HG03159 (cell line): ENCODE data around the gene PADI1.

ENCODE experiments used
- ATAC-seq: cut with Tn5 transposase; IDR thresholded peaks from one replicate; pipeline ENCODE4 v1.9.1; 2021; ENCODE audit warnings: mild to moderate bottlenecking, moderate library complexity; ENCODE audit not compliant: unreplicated experiment

Gene PADI1, protein sequence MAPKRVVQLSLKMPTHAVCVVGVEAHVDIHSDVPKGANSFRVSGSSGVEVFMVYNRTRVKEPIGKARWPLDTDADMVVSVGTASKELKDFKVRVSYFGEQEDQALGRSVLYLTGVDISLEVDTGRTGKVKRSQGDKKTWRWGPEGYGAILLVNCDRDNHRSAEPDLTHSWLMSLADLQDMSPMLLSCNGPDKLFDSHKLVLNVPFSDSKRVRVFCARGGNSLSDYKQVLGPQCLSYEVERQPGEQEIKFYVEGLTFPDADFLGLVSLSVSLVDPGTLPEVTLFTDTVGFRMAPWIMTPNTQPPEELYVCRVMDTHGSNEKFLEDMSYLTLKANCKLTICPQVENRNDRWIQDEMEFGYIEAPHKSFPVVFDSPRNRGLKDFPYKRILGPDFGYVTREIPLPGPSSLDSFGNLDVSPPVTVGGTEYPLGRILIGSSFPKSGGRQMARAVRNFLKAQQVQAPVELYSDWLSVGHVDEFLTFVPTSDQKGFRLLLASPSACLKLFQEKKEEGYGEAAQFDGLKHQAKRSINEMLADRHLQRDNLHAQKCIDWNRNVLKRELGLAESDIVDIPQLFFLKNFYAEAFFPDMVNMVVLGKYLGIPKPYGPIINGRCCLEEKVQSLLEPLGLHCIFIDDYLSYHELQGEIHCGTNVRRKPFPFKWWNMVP

DNA sequence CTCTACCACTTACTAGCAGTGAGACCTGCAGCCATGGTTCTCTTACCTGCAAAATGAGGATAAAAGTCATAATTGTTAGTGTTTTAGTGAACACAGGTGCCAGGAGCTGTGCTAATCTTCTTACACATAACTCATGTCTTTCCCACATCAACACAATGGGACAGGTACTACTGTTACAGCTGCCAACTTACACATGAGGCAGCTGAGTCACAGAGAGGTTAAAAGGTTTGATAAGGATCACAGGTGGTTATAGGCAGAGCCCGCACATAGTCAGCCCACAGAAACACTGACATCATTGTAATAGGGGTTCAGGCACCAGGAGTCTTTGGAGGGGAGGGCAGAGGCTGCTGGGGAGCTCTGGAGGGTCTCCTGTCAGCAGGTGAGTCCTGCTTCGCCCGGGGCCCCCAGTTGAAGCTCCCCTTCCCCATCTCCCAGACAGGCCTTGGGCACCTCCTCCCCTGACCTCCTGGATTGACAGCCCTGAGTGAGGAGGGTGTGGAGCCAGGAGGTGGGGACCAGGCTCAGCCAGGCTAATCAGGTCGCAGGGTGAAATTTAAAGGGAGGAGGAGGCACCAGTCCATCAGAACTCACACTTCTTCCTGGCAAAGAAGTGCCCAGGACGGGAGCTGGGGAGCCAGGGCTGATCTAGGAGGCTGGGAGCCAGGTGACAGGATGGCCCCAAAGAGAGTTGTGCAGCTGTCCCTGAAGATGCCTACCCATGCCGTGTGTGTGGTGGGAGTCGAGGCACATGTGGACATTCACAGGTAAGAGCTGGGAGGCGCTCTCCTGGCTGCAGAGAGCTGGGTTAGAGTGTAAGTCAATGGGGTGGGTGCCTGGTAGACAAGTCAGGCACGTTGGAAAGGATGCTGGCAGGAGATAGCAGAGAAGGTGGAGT is at the start of gene PADI1:
Gene PADI1 (plus strand): TSS at position 583 of the 895 bp plus-strand sequence. CDS start 90 bp downstream, at position 673.
- ATAC-seq = no peak

DNA sequence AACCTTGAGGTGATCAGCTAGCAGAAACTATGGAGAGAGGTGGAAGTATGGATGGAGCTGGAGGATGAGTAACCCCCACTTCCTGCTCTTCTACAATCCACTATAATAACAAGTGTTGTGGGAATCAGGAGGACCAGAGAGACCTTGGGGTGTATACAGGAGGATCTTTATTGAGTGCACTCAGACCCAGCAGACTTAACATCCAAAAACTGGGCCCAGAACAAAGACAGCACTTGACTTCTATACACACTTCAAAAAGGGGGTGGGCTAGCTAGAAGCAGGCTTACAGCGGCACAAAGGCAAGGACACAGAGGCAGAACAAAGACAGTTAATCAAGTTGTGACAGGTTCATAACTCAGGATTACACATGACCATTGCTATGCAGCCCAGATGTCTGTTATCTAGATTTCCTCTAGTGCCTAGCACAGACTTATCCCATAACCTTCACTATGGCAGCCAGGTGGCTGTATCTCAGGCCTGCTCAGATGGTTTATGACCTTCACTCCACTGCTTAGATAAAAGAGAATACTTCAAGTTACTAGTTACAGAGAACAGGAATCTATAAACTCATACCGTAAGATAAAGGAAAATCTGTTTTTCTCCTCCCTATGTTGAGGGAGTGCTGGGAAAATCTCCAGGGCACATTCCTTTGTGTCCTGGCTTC is 49.5 kb upstream of the PADI1 start:
- no peak for ATAC-seq

DNA sequence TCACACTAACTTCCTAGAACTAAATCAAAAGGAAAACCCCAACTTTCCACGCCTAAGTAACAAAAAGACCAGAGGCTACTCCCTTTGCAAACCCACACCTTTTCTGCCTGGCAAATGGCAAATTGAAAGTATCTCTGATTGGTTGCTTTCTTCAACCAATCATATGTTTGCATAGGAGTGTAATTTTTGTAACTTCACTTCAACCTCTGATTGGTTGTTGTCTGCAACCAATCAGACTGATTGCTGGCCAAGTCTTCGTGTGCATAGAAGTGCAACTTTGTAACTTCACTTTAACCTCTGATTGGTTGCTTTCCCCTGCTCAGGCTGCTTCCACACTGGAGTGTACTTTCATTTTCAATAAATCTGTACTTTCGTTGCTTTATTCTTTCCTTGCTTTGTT is 48.8 kb upstream of the PADI1 start:
- ATAC-seq = no peak

DNA sequence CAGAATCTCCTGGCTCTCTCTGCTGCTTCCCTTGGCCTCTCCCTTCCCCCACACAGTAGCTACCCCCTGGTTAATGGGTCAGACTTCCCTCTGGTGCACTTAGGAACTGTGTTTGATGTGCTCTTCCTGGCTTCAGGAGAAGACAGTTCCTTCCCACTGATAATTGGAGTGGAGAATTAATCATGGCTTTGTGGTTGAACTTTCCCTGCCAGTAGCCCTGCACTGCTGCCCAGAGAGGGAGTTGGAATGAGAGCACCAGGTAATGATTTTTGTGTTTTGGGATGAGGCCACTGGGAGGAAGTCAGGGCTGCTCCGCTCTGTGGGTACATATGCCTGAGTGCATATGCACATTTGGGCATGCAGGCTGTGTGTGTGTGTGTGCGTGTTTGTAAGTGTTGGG is 46.0 kb upstream of the PADI1 start:
- ATAC-seq = no peak

DNA sequence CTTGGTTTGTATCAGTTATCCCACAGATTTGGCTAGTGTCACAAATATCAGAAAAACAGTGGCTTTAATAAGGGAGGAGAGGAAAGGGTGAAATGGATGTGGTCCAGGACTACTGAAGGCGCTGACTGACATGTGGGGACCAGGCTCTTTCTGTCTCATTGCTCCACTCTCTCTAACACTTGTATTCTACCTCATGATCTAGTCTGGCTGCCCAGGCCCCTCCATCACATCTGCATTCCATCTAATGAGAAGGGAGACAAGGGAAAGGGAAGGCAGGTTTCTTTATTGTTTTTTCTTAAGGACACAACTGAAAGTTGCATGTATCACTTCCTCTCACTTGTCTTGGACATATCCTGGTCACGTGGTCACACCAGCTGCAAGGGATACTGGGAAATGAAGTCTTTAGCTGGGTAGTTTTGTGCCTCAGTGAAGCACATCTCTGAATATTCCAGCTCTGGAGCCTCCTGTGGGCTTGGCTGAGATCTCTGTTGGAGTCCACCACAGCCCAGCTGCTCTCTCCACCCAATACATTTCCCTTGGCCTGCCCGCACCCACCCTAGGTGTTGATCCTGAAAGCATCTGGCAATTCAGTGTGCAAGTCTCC is 43.7 kb upstream of the PADI1 start:
- no peak for ATAC-seq

DNA sequence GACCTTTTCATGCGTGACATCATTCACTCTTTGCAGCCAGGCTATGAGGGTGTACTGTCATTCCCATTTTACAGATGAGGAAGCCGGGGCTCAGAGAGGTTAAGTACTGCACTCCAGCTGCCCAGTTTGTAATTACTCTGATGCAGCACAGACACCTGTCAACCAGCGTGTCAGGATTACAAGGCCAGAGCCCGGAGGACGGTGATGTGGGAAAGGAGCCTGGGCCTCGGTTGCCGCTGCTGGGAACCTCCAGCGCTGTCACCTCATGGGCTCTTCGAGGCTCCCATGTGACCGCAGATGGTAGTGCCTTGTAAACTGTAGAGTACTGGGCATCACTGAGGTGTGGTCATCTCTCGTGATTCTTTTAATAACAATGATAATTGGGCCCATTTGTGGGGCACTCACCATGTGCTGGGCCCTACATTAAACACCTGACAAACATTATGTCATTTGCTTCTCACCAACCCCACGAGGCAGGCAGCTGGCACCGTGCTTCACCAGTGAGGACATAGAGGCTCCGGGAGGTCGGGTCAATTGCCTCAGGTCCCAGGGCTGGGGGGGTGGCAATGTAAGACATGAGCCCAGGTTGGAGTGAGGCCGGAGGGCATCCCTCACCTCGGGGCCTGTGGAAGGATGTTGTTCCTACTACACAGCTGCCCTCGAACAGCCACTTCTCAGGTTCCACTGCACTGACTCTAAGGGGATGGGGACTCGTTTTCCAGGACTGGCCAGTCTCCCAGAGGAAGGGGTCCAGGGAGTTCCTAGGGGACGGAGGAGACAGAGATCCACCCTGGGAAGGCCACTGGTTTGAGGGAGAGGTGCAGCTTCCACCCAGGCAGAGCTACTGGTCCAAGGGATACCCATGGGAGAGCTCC is 42.8 kb upstream of the PADI1 start:
- ATAC-seq = no peak

DNA sequence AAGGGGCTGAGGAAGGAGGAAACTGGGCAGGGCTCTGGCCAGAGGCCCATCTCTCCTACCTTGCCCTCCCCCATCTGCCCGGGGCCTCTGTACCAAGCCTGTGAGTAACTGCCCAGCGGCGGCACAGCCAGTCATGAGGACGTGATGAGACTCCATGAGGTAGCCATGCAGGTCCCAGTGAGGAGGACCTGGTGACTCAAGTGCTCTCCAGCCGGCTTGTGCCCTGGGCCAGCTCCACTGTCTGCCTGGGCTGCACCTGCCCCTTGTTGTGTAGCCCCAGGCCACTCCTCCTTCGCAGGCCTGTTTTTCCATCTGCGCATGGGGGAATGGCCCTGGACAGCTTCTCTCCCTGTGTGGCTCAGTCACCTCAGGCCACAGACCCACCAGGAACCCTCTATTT is 42.0 kb upstream of the PADI1 start:
- ATAC-seq = no peak

DNA sequence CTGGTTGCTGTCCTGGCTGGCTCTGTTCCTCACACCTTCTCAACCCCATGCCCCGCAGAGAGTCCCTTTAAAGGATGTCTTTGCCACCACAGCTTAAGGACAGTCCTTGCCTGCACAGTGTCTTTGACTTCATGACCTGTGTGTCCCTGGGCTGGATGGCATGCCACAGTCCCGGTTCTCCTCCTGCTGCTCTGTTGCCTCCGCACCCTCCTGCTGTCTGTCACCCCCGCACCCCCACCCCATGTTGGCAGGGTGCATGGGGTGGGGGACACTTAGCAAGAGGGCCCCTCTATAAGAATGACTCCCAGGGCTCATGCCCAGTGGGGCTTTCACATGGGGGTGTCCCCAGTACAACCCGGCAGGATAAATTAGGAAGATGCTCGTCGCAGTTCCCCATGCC is 41.6 kb upstream of the PADI1 start:
- ATAC-seq = no peak

DNA sequence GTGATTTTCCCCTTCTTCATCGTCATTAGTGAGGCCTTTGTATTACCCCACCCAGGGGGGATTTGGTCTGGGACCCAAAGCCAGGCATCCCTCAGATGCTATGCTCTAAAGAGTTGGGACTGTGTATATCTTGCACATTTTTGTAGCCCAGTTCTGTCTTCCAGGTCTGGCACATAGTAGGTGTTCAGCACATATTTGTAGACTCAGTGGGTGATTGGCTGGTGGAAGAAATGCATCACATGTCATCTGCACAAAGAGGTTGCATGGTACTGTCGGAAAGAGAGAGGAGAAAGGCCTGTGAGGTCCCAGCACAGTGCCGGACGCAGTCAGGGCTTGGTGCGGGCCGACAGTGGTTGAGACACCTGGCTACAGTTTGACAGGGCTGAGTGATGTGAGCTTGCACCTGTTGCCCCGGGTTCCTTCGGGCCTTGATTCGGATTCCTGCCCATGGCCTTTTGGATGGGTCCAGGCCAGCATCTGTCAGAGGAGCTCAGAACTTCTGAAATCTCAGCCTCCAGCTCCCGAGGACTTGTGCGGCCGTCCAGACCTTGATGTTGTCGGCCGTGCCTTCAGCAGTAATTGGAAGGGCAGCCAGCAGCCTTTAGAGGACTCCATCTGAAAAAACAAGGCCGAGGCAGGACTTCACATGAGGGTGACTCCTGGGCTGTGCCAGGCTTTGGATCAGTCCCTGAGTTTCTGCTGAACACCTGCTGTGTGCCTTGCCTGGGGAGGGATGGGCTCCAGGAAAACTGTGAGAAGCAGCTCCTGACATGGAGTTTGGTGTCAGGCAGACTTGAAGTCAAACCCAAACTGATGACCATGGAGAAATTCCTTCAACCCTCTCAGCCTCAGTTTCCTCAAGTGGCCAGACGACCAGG is 40.9 kb upstream of the PADI1 start:
- ATAC-seq = no peak

DNA sequence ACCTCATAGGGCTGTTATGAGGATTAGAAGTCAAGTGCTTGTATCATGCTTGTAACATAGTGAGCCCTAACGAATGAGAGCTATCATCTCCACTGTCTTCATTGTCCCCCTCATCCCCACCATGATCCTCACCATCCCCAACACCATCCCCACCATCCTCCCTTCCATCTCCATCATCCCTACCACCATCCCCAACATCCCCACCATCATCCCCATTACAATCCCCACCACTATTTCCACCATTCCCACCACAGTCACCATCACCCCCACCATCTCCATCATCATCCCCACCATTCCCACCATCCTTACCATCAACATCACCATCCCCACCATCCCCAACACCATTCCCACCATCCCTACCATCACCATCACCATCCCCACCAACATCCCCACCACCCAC is 39.1 kb upstream of the PADI1 start:
- ATAC-seq = no peak

DNA sequence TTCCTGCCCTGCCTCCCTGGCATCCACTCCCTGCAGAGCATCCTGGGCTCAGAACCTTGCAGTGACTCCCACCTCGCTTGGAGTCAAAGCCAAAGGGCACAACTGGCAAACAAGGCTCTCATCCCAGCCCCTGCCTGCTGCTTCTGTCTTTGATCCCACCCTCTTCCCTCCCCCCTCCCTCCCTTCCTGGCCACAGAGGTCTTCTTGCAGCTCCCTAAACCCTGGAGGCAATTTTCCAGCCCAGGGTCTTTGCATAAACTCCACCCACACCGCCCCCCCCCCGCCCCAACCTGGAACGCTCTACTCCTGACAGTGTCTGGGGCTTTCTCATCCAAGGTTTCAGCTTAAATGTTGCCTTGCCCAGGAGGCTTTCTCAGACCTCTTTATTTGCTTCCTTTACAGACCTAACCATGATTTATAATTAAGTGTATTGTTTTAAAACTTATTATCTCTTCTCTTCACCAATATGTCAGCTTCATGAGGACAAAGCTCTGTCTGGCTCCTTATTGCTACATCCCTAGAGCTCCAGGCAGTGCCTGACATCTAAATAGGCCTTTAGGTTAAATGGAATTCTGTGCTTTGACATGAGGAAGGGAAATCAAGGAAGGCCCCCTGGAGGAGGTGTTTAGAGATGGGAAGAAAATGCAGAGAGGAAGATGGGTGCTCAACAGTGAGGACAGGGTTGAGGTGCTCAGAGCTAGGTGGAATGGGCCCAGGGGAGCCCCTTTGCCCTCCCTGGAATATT is 37.7 kb upstream of the PADI1 start:
- no peak for ATAC-seq

DNA sequence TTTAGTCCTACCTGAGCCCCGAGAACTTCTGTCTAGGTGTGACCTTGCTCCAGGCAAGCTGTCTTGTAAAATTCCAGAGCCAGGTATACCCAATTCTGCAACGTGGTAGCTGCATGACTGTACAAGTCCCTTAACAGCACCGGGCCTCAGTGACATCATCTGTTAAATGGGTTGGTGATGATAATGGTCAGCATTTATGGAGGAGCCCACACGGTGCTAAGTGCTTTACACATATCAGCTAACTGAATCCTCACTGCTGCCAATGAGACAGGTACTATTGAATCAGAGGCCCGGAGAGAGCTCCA is 37.2 kb upstream of the PADI1 start:
- ATAC-seq = no peak

DNA sequence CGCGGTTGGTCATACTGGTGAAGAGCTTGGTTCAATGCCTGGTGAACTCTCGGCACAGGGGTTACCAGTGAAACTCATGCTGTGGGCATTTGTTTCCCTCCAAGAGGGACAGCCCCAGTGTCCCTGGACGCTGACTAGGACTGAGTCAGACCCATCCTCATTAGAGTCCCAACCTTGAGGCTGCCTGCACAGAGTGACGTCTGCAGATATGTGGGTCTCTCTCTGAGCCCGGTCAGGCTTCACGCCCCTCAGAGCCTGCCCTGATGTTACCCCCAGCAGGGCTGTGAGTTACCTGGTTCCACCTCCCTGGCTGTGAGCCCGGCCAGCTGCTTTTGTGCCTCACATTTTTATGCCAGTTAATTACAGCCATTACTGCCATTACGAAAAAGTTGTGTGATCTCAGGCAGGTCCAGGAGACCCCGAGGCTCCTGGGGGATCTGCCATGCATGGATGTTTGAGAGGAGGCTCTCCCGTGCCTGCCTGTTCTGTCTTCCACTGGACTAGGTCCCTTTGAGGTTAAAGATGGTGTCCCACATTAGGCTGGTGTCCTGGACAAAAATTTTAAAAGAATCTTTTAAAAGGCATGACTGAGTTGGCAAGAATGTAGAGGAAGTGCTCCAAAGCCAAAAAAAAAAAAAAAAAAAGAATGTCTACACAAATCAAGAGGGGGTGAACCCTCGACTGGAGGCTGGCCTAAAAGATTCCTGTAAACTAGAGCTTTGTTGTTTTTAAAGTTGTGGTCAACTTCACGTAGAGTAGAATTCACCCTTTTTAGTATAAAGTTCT is 36.6 kb upstream of the PADI1 start:
- ATAC-seq = no peak

DNA sequence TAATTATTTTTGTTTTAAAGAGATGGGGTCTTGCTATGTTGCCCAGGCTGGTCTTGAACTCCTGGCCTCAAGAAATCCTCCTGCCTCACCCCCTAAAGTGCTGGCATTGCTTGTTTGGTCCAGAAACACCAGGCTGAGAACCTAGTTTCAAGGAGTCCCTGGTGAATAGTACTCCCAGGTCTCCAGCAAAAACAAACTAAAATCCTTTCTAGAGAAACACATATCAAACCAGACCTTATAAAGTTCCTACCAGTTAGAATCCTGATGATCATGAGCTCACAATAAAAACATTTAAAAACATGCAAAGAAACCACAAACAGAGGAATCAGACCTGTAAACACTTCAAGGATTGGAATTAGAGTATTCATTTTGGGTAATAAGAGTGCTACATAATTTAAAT is 34.4 kb upstream of the PADI1 start:
- no peak for ATAC-seq

DNA sequence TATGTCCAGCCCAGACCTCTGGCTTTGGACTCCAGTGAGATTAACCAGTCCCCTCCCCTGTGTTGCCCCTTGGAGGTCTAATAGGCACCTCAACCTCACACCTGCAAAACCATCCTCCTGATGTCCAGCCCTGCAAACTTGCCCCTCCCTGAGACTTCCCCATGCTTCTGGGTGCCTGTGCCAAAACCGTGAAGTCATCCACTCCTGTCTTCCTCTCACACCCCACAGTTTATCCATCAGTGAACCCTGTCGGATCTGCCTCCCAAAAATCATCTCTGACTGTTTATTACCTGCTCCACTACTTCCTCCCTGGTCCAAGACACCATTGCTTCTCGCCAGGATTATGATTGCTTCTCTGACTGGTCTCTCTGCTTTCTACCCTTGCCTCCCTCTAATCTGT is 31.7 kb upstream of the PADI1 start:
- no peak for ATAC-seq

DNA sequence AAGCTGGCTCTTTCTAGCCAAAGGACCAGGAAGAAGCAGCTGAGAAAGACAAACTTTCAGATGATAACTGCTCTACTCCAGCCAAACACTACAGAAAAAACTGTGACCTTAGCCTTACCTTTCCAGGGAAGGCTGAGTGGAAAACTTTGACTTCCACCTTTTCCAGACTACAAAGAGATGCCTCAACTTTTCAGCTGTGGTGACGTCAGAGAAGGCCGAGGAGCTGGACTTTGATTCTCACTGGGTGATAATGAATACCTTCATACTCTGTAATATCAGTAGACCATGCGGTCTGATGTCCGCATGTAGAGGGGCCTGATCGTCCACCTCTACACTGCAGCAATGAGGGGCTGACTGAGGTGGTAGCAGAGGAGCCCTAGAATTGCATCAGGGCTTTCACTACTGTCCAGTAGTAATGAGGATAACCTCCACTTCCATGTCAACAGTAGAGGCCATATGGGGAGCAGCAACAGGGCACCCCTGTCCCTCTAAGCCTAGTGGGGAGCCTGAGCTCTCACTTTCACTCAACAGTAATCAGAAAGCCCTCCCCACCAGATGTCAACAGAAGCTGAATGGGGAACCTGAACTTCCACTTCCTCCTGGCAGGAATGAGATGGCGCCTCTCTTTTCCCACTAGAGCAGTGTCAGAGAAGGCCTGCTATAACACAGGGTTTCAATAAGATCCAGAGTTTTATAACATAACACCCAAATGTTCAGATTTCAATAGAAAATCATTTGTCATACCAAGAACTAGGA is 28.4 kb upstream of the PADI1 start:
- ATAC-seq = no peak

DNA sequence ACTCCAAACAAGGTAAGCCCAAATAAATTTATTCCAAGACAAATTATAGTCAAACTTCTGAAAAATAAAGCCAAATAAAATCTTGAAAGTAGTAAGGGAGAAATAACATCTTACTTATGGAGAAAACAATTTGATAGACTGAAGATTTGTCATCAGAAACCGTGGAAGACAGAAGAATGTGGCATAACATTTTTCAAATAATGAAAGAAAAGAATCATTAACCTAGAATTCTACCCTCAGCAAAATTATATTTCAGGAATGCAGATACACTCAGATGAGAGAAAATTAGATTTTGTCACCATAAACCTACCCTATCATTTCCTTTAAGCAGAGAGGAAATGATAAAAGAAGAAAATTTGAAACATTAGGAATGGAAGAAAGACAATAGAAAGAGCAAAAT is 27.3 kb upstream of the PADI1 start:
- ATAC-seq = no peak
